ENCODE measurements around the gene PTPRT.

Gene PTPRT

DNA sequence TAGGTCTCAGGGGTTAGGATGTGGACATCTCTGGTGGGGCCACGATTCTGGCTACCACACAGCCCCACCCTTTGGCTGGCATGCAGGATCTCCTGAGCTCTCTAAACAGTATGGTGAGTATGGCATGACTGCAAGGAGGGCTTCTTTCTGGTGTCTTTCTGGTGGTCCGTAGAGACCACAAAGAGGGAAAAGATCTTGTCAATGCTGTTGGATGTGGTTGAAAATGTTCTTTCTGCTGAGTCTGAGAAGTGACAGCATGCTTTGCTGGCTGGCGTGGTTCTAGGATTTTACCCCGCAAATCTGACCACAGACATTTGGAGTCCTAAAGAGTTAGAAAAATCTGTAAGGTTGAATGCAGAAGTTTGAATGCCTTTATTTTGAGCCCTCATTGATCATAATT, 1096.7 kb downstream of the PTPRT start:
- H3K36me3 ChIP-seq (ENCODE audit: low read length) = no peaks in the 10 kb centered on the region
- no peaks in the 10 kb centered on the region for H4K20me1 ChIP-seq (ENCODE audit: low read depth, low read length)
- no peak for TF ChIP-seq EZH2phosphoT487 (conservative IDR thresholded peaks at IDR 0.05; ENCODE audit: low read length)
- TF ChIP-seq, protein P1, sequence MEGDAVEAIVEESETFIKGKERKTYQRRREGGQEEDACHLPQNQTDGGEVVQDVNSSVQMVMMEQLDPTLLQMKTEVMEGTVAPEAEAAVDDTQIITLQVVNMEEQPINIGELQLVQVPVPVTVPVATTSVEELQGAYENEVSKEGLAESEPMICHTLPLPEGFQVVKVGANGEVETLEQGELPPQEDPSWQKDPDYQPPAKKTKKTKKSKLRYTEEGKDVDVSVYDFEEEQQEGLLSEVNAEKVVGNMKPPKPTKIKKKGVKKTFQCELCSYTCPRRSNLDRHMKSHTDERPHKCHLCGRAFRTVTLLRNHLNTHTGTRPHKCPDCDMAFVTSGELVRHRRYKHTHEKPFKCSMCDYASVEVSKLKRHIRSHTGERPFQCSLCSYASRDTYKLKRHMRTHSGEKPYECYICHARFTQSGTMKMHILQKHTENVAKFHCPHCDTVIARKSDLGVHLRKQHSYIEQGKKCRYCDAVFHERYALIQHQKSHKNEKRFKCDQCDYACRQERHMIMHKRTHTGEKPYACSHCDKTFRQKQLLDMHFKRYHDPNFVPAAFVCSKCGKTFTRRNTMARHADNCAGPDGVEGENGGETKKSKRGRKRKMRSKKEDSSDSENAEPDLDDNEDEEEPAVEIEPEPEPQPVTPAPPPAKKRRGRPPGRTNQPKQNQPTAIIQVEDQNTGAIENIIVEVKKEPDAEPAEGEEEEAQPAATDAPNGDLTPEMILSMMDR (IDR thresholded peaks at IDR 0.05; ENCODE audit: insufficient read depth, low read length, poor library complexity, severe bottlenecking) = no peak
- H3K9me3 ChIP-seq (ENCODE audit: insufficient read depth, low read length) = no peaks in the 10 kb centered on the region
- H3K4me2 ChIP-seq (ENCODE audit: low read depth, low read length, poor library complexity, severe bottlenecking) = no peak overlapping the region
- H3K4me3 ChIP-seq (ENCODE audit: insufficient read depth, low read length, poor library complexity, severe bottlenecking) = no peak overlapping the region
- H3K9me2 ChIP-seq (replicated peaks; ENCODE audit: insufficient read depth, low read length) = no peaks in the 10 kb centered on the region
- no peaks in the 10 kb centered on the region for H3K79me2 ChIP-seq (ENCODE audit: insufficient read depth, low read length)
- H3K9ac ChIP-seq (ENCODE audit: low read length) = no peak overlapping the region
- no peaks in the 10 kb centered on the region for H3F3A ChIP-seq (ENCODE audit: insufficient read depth)
- no peaks in the 10 kb centered on the region for H3K27me3 ChIP-seq (ENCODE audit: low read length)
- H2AFZ ChIP-seq (ENCODE audit: low read depth, low read length, severe bottlenecking) = no peak overlapping the region
- H3K27ac ChIP-seq (ENCODE audit: low read depth, low read length) = no peak overlapping the region

DNA sequence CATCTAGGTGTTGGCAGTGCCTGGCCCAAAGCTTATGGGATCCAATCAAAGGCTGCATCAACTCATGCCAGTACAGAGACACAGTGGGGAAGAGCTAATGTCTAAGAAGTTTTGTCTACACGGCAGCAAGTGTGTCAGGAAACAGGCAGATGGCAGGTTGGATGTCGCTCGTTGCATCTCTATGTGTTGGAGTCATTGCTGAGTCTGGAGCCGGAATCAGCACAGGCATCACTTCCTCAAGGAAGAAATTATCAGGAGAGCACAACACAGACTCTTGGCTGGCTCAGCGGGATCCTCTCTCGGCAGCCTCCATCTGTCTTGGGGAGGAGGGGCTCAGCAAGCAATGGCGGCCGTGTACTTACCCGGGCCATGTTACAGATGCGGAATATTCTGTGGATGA, 1104.3 kb downstream of the PTPRT start:
- no peaks in the 10 kb centered on the region for H3K79me2 ChIP-seq (ENCODE audit: insufficient read depth, low read length)
- H3K27ac ChIP-seq (ENCODE audit: low read depth, low read length) = no peak overlapping the region
- no peak overlapping the region for H3K4me3 ChIP-seq (ENCODE audit: insufficient read depth, low read length, poor library complexity, severe bottlenecking)
- no peaks in the 10 kb centered on the region for H3K9me2 ChIP-seq (replicated peaks; ENCODE audit: insufficient read depth, low read length)
- no peak for TF ChIP-seq EZH2phosphoT487 (conservative IDR thresholded peaks at IDR 0.05; ENCODE audit: low read length)
- TF ChIP-seq, protein P1 (IDR thresholded peaks at IDR 0.05; ENCODE audit: insufficient read depth, low read length, poor library complexity, severe bottlenecking) = no peak
- H3K9ac ChIP-seq (ENCODE audit: low read length) = no peak overlapping the region
- no peak overlapping the region for H3K4me2 ChIP-seq (ENCODE audit: low read depth, low read length, poor library complexity, severe bottlenecking)
- H3K36me3 ChIP-seq (ENCODE audit: low read length) = no peaks in the 10 kb centered on the region
- no peaks in the 10 kb centered on the region for H3K27me3 ChIP-seq (ENCODE audit: low read length)
- no peak overlapping the region for H2AFZ ChIP-seq (ENCODE audit: low read depth, low read length, severe bottlenecking)
- H3F3A ChIP-seq (ENCODE audit: insufficient read depth) = no peaks in the 10 kb centered on the region
- no peaks in the 10 kb centered on the region for H3K9me3 ChIP-seq (ENCODE audit: insufficient read depth, low read length)
- no peaks in the 10 kb centered on the region for H4K20me1 ChIP-seq (ENCODE audit: low read depth, low read length)

DNA sequence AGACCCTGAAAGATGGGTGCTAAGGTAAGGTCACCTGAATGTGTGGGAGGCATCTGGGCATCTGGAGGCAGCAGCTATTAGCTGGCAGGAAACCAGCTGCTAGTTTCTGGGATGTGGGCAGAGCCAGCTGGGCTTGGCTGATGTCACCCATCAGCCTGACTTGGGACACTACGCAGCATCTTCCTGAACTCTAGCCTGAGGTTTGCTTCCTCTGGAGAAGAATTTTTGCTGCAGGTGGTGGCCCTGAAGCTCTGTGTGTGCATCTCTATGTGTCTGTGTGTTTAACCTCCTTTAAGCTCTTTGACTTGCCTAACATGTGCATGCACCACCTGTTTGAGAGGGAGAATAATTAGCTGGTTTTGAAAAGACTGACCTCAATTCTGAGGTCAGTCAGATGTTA, 1106.4 kb downstream of the PTPRT start:
- no peaks in the 10 kb centered on the region for H3K27me3 ChIP-seq (ENCODE audit: low read length)
- H3K9me3 ChIP-seq (ENCODE audit: insufficient read depth, low read length) = no peaks in the 10 kb centered on the region
- no peaks in the 10 kb centered on the region for H4K20me1 ChIP-seq (ENCODE audit: low read depth, low read length)
- H3F3A ChIP-seq (ENCODE audit: insufficient read depth) = no peaks in the 10 kb centered on the region
- H3K9me2 ChIP-seq (replicated peaks; ENCODE audit: insufficient read depth, low read length) = no peaks in the 10 kb centered on the region
- TF ChIP-seq, protein P1 (IDR thresholded peaks at IDR 0.05; ENCODE audit: insufficient read depth, low read length, poor library complexity, severe bottlenecking) = no peak
- TF ChIP-seq EZH2phosphoT487 (conservative IDR thresholded peaks at IDR 0.05; ENCODE audit: low read length) = no peak
- H3K4me3 ChIP-seq (ENCODE audit: insufficient read depth, low read length, poor library complexity, severe bottlenecking) = no peak overlapping the region
- no peaks in the 10 kb centered on the region for H3K36me3 ChIP-seq (ENCODE audit: low read length)
- no peak overlapping the region for H2AFZ ChIP-seq (ENCODE audit: low read depth, low read length, severe bottlenecking)
- no peak overlapping the region for H3K9ac ChIP-seq (ENCODE audit: low read length)
- no peak overlapping the region for H3K27ac ChIP-seq (ENCODE audit: low read depth, low read length)
- no peaks in the 10 kb centered on the region for H3K79me2 ChIP-seq (ENCODE audit: insufficient read depth, low read length)
- H3K4me2 ChIP-seq (ENCODE audit: low read depth, low read length, poor library complexity, severe bottlenecking) = no peak overlapping the region

Data from SU-DHL-6 (cell line).